SK-N-SH (cell line): Measurements from ENCODE around the gene YJEFN3. TPM values are rescaled to one million over a fixed set of nuclear protein-coding genes. Genes with fewer than 3 reads are reported as not detected.

ENCODE experiments used
- CTCF ChIA-PET: fragments of 300-600, 350-600 bp; formaldehyde crosslinking; extraction: SDS; loops from one replicate; lab custom pipeline; 2021; lab: Yijun Ruan, JAX
- POLR2A ChIA-PET: fragments of 350-600 bp; sonication (Branson Sonifier 250); formaldehyde crosslinking; extraction: SDS; loops from one replicate; lab custom pipeline; 2020; ENCODE audit warnings: antibody characterized with exemption, inconsistent platforms; lab: Yijun Ruan, JAX
- DNase-seq: peaks from one replicate; pipeline ENCODE4 v3.0.0; 2012
- H2AFZ ChIP-seq: fragments of 200-600 bp; sonication (generic); 2 replicates; pipeline ENCODE4 v1.8.1; 2016; ENCODE audit warnings: antibody characterized with exemption, mild to moderate bottlenecking, low read depth
- H3F3A ChIP-seq: fragments of 200-600 bp; sonication (generic); replicated peaks from 2 replicates; pipeline ENCODE3; 2016; ENCODE audit warnings: antibody characterized with exemption, mild to moderate bottlenecking; ENCODE audit not compliant: insufficient read depth
- H3K27ac ChIP-seq, 2 experiments: fragments of 200-500 bp in 1 of 2; fragments of 200-600 bp in 1 of 2; sonication (Bioruptor generic) in 1 of 2; sonication (generic), shearing (Covaris generic) in 1 of 2; 2 replicates each; pipeline versions ENCODE4 v1.5.1 to v1.6.1; 2014 to 2016; ENCODE audit warnings: low read depth in 2 of 2, inconsistent platforms in 1 of 2, low read length in 1 of 2, mild to moderate bottlenecking in 1 of 2, mixed read lengths in 1 of 2
- H3K27me3 ChIP-seq: fragments of 200-600 bp; sonication (generic), shearing (Covaris generic); 2 replicates; pipeline ENCODE4 v1.6.1; 2016; ENCODE audit warnings: mixed run types; ENCODE audit not compliant: insufficient read depth
- H3K36me3 ChIP-seq, 2 experiments: fragments of 200-500 bp in 1 of 2; fragments of 200-600 bp in 1 of 2; sonication (Bioruptor generic) in 1 of 2; sonication (generic) in 1 of 2; replicated peaks in 1 of 2; 2 replicates each; pipeline versions ENCODE3 to v1.5.1; 2014 to 2016; ENCODE audit warnings: low read length in 1 of 2, mild to moderate bottlenecking in 1 of 2; ENCODE audit not compliant: insufficient read depth in 2 of 2, control insufficient read depth in 1 of 2
- H3K4me1 ChIP-seq, 2 experiments: fragments of 200-500 bp in 1 of 2; fragments of 200-600 bp in 1 of 2; sonication (Bioruptor generic) in 1 of 2; sonication (generic), shearing (Covaris generic) in 1 of 2; 2 replicates each; pipeline versions ENCODE4 v1.5.1 to v1.6.1; 2014 to 2016; ENCODE audit warnings: low read depth in 1 of 2, low read length in 1 of 2, mixed run types in 1 of 2; ENCODE audit not compliant: insufficient read depth in 2 of 2, control insufficient read depth in 1 of 2
- H3K4me2 ChIP-seq: fragments of 200-600 bp; sonication (generic), shearing (Covaris generic); 2 replicates; pipeline ENCODE4 v1.6.1; 2017; ENCODE audit warnings: mixed run types
- H3K4me3 ChIP-seq, 2 experiments: fragments of 200-500 bp in 1 of 2; fragments of 200-600 bp in 1 of 2; sonication (Bioruptor generic) in 1 of 2; sonication (generic), shearing (Covaris generic) in 1 of 2; 2 replicates each; pipeline versions ENCODE4 v1.5.1 to v1.8.1; 2014 to 2016; ENCODE audit warnings: low read depth in 2 of 2, inconsistent platforms in 1 of 2, low read length in 1 of 2, mild to moderate bottlenecking in 1 of 2, mixed read lengths in 1 of 2, moderate library complexity in 1 of 2
- H3K79me2 ChIP-seq: fragments of 200-600 bp; sonication (generic); 2 replicates; pipeline ENCODE4 v1.8.1; 2017; ENCODE audit warnings: mild to moderate bottlenecking; ENCODE audit not compliant: insufficient read depth
- H3K9ac ChIP-seq: fragments of 200-600 bp; sonication (generic); 2 replicates; pipeline ENCODE4 v1.6.1; 2017; ENCODE audit warnings: mixed run types
- H3K9me2 ChIP-seq: fragments of 200-600 bp; sonication (generic); 2 replicates; pipeline ENCODE4 v1.6.1; 2017; ENCODE audit warnings: mixed run types
- H3K9me3 ChIP-seq: fragments of 200-600 bp; sonication (generic); 2 replicates; pipeline ENCODE4 v1.6.1; 2017; ENCODE audit warnings: mixed run types, mild to moderate bottlenecking, moderate library complexity
- H4K20me1 ChIP-seq: fragments of 200-600 bp; sonication (generic); 2 replicates; pipeline ENCODE4 v1.6.1; 2017; ENCODE audit warnings: mild to moderate bottlenecking, mixed run types; ENCODE audit not compliant: insufficient read depth
- CHD2 ChIP-seq: fragments of 150-350 bp; IDR thresholded peaks from 2 replicates; pipeline ENCODE4 v1.6.1; 2018; ENCODE audit warnings: low read length; ENCODE audit not compliant: partially characterized antibody
- ELF1 ChIP-seq: IDR thresholded peaks from 2 replicates; pipeline ENCODE4 v1.4.0; 2012
- EP300 ChIP-seq, 2 experiments: IDR thresholded peaks; 2 replicates each; pipeline versions ENCODE4 v1.4.0 to v1.6.1; 2012; ENCODE audit warnings: borderline replicate concordance in 1 of 2, low read depth in 1 of 2, low read length in 1 of 2
- EZH2phosphoT487 ChIP-seq: fragments of 200-600 bp; sonication (generic); IDR thresholded peaks from 2 replicates; pipeline ENCODE4 v1.6.1; 2017; ENCODE audit warnings: low read depth, mixed run types, mild to moderate bottlenecking, antibody characterized with exemption, moderate library complexity, borderline replicate concordance
- FOSL2 ChIP-seq: IDR thresholded peaks from 2 replicates; pipeline ENCODE4 v1.4.0; 2012; ENCODE audit warnings: low read depth, mild to moderate bottlenecking, moderate library complexity, borderline replicate concordance
- FOXJ3 ChIP-seq: sonication (generic); formaldehyde crosslinking; IDR thresholded peaks from 2 replicates; pipeline ENCODE4 v1.5.1; 2020; ENCODE audit warnings: mild to moderate bottlenecking, missing genetic modification reagents
- GABPA ChIP-seq: IDR thresholded peaks from 2 replicates; pipeline ENCODE4 v1.4.0; 2012; ENCODE audit warnings: low read depth, mild to moderate bottlenecking
- MEF2A ChIP-seq: IDR thresholded peaks from 2 replicates; pipeline ENCODE4 v1.4.0; 2012; ENCODE audit warnings: low read depth, borderline replicate concordance
- MXI1 ChIP-seq: IDR thresholded peaks from 2 replicates; pipeline ENCODE4 v1.6.1; 2012; ENCODE audit warnings: mild to moderate bottlenecking, low read depth, low read length, improper control_type of control experiment
- SIN3A ChIP-seq: IDR thresholded peaks from 2 replicates; pipeline ENCODE4 v1.6.1; 2012; ENCODE audit warnings: low read depth, mild to moderate bottlenecking, low read length, moderate library complexity, borderline replicate concordance
- SMC3 ChIP-seq: IDR thresholded peaks from 2 replicates; pipeline ENCODE4 v1.6.1; 2012; ENCODE audit warnings: low read depth, low read length, improper control_type of control experiment
- WGBS: methylation state at CpG from one replicate; pipeline ENCODE4 v1.1.6; 2017; ENCODE audit warnings: low lambda C conversion rate; 5-methylcytosine and 5-hydroxymethylcytosine counted together
- polyA plus RNA-seq, 3 experiments: library from polyadenylated mRNA; depleted of rRNA; stranded (reverse); fragments of >200 nt; gene quantifications; 2 replicates each; pipeline ENCODE4 v1.2.3, GENCODE V29; 2012
- TF ChIP-seq, protein P1 (sequence below): fragments of 200-600 bp; sonication (generic); IDR thresholded peaks from 2 replicates; pipeline ENCODE4 v1.6.1; 2017; ENCODE audit warnings: antibody characterized with exemption, mild to moderate bottlenecking, moderate library complexity
- TF ChIP-seq, protein P2 (sequence below): fragments of 150-350 bp; IDR thresholded peaks from 2 replicates; pipeline ENCODE4 v1.6.1; 2016; ENCODE audit warnings: mild to moderate bottlenecking, low read depth, low read length

YJEFN3 gene
- polyA plus RNA-seq, 1 of the 3 experiments (the other 2 are of a cell fraction): 7.2 TPM

DNA sequence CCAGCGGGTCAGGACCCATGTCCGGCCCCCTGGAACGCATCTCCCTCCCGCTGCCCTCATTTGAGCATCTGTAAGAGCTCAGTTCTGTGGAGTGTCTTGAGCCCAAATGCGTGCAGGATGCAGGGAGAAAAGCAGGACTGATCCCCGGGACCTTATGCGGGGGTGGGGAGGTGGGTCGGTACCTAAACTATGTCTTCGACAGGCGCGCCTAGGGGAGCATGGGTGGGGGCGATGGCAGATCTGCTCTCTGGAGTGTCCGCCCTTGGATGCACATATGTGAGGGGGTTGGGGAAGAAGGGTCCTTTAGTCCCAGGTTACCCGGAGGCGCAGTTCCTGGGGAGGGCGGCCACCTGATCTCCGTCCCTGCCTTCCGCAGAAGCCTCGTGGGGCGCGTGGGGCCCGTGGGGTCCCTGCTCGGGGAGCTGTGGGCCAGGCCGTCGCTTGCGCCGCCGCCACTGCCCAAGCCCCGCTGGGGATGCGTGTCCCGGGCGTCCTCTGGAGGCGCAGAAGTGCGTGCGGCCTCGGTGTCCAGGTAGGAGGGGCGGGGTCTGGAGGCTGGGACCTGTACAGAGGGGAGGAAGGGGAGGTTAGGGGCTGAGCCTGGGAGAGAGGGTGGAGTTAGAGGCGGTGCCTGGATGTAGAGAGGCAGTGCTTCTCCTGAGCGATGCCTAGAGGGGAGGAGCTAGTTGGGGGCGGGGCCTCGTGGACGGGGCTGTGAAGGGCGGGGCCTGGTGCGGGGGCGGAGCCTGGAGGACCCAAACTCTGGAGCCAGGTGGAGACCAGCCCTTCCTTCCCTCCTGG, 12.2 kb downstream of the YJEFN3 start:
- TF ChIP-seq EZH2phosphoT487 (no peak), SMC3 (no peak)
- CTCF ChIA-PET: interaction anchor here (1.3 to 15.3 kb wide), 2 partner anchors 9 to 13 kb away, joined by 9 to 258 read pairs; no protein-coding TSS in a partner anchor
- peak; percentile 97 for DNase-seq

DNA sequence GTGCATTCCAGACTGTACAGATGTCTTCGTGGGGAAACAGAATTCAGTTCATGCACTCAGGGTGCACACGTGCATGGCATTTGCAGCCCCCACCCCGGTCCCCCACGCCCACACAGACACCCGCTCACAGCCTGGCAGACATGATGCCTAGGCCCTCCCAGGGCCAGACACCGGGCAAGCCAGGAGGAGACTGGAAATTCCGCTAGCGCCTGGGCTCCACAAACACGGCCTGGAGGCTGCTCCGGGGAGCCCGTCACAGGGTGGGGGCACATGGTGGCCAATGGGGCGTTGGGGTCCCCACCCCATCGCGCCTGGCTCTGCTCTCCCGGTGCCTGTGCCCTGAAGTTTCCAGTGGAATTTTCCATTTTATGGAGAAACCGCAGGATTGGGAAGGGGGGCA, 12.9 kb downstream of the YJEFN3 start:
- WGBS: 54% methylated on average over 6 of the region's 16 CpGs
- Histone ChIP-seq H3K79me2 (no peaks in the 10 kb centered on the region), H3K9me3 (no peaks in the 10 kb centered on the region), H3K4me3 (no peak overlapping the region), H3K9me2 (no peaks in the 10 kb centered on the region), H3F3A (no peaks in the 10 kb centered on the region), H3K36me3 (no peaks in the 10 kb centered on the region), H2AFZ (no peak overlapping the region), H3K27me3 (no peaks in the 10 kb centered on the region), H3K27ac (no peak overlapping the region; a peak in 1 of 4 replicates), H3K9ac (no peak overlapping the region), H4K20me1 (no peaks in the 10 kb centered on the region), H3K4me2 (no peak overlapping the region), H3K4me1 (peaks cover 0 to 30% of the 10 kb centered on the region in 2 experiments; a peak in 1 of 4 replicates)
- no peak for TF ChIP-seq SIN3A
- no peak for TF ChIP-seq FOXJ3
- ChIA-PET POLR2A (interaction anchor here (1.3 kb wide), 1 partner anchor 12 kb away, joined by 5 read pairs; no protein-coding TSS in a partner anchor), CTCF (interaction anchor here (1.3 to 15.3 kb wide), 2 partner anchors 10 to 12 kb away, joined by 9 to 258 read pairs; no protein-coding TSS in a partner anchor)
- DNase-seq: no peak

More for the DNA sequence above, 12.2 kb downstream of the YJEFN3 start:
- 10% methylated on average over 26 of the region's 45 CpGs for WGBS
- Histone ChIP-seq H4K20me1 (no peaks in the 10 kb centered on the region), H3K9me2 (no peaks in the 10 kb centered on the region), H3K27me3 (no peaks in the 10 kb centered on the region), H3K36me3 (no peaks in the 10 kb centered on the region), H3K4me3 (peak overlapping the region in 1 of 2 experiments; percentile 34; a peak in 2 of 4 replicates), H3K27ac (no peak overlapping the region), H3K79me2 (no peaks in the 10 kb centered on the region), H3K9me3 (no peaks in the 10 kb centered on the region), H3K9ac (no peak overlapping the region), H2AFZ (no peak overlapping the region), H3K4me2 (peak overlapping the region; percentile 47; the same call in 1 of the 2 replicates), H3K4me1 (peaks cover 0 to 23% of the 10 kb centered on the region in 2 experiments; a peak in 1 of 4 replicates), H3F3A (no peaks in the 10 kb centered on the region)
- POLR2A ChIA-PET: interaction anchor here (1.3 kb wide), 1 partner anchor 12 kb away, joined by 5 read pairs; no protein-coding TSS in a partner anchor

DNA sequence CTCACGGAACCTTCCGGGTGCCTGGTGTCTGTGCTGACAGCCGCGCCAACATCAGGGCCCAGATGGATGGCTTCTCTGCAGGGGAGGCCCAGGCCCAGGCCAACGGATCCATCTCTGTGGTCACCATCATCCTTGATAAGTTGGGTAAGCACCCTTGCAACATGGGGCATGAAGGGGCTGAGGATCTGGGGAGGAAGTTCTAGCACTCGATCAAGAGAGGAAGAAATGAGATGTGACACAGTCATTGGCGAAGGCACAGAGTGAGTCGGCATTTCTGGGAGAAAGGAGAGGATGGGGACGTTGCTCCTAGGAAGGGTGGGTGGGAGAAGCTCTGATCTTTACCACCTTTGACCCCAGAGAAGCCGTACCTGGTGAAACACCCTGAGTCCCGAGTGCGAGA, 13.8 kb downstream of the YJEFN3 start:
- Histone ChIP-seq H3K4me1 (peaks cover 0 to 36% of the 10 kb centered on the region in 2 experiments; a peak in 1 of 4 replicates), H3K27ac (no peak overlapping the region), H3K9me3 (no peaks in the 10 kb centered on the region), H3K9me2 (no peaks in the 10 kb centered on the region), H3K4me2 (no peak overlapping the region), H3F3A (no peaks in the 10 kb centered on the region), H3K36me3 (no peaks in the 10 kb centered on the region), H4K20me1 (no peaks in the 10 kb centered on the region), H2AFZ (no peak overlapping the region), H3K79me2 (no peaks in the 10 kb centered on the region), H3K4me3 (no peak overlapping the region), H3K9ac (no peak overlapping the region), H3K27me3 (no peaks in the 10 kb centered on the region)
- 88% methylated on average over 11 of the region's 12 CpGs for WGBS
- CTCF ChIA-PET: interaction anchor here (1.6 to 1.7 kb wide), 2 partner anchors 12 to 101 kb away, joined by 3 to 5 read pairs; partner anchors contain the start of gene GMIP
- DNase-seq: no peak
- POLR2A ChIA-PET: no interaction called here
- TF ChIP-seq, protein P1, sequence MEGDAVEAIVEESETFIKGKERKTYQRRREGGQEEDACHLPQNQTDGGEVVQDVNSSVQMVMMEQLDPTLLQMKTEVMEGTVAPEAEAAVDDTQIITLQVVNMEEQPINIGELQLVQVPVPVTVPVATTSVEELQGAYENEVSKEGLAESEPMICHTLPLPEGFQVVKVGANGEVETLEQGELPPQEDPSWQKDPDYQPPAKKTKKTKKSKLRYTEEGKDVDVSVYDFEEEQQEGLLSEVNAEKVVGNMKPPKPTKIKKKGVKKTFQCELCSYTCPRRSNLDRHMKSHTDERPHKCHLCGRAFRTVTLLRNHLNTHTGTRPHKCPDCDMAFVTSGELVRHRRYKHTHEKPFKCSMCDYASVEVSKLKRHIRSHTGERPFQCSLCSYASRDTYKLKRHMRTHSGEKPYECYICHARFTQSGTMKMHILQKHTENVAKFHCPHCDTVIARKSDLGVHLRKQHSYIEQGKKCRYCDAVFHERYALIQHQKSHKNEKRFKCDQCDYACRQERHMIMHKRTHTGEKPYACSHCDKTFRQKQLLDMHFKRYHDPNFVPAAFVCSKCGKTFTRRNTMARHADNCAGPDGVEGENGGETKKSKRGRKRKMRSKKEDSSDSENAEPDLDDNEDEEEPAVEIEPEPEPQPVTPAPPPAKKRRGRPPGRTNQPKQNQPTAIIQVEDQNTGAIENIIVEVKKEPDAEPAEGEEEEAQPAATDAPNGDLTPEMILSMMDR: no peak
- no peak for TF ChIP-seq FOXJ3
- no peak for TF ChIP-seq CHD2
- no peak for TF ChIP-seq ELF1
- TF ChIP-seq, protein P2, sequence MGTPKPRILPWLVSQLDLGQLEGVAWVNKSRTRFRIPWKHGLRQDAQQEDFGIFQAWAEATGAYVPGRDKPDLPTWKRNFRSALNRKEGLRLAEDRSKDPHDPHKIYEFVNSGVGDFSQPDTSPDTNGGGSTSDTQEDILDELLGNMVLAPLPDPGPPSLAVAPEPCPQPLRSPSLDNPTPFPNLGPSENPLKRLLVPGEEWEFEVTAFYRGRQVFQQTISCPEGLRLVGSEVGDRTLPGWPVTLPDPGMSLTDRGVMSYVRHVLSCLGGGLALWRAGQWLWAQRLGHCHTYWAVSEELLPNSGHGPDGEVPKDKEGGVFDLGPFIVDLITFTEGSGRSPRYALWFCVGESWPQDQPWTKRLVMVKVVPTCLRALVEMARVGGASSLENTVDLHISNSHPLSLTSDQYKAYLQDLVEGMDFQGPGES: no peak
- no peak for TF ChIP-seq EP300 (IDR thresholded peaks at IDR 0.05; ENCODE audit: borderline replicate concordance in 1 of 2, low read depth in 1 of 2, low read length in 1 of 2)
- no peak for TF ChIP-seq MEF2A
- no peak for TF ChIP-seq FOSL2
- no peak for TF ChIP-seq GABPA
- TF ChIP-seq MXI1: no peak
